SH-SY5Y (cell line): Measurements from ENCODE around the gene UNC13A.

Experiments used
- GATA2 ChIP-seq: IDR thresholded peaks from 2 replicates; pipeline ENCODE4 v1.6.1; 2011; ENCODE audit warnings: mild to moderate bottlenecking, low read depth, low read length
- GATA3 ChIP-seq: IDR thresholded peaks from 2 replicates; pipeline ENCODE4 v1.6.1; 2011; ENCODE audit warnings: low read depth, mild to moderate bottlenecking, low read length, moderate library complexity

Gene UNC13A

GRCh38 chr19:17641181-17641580 lies 47.0 kb downstream of the UNC13A start:
- TF ChIP-seq GATA2 (no peak), GATA3 (no peak)

GRCh38 chr19:17633700-17634099 lies 54.5 kb downstream of the UNC13A start:
- TF ChIP-seq GATA2, result no peak
- TF ChIP-seq GATA3, result no peak

GRCh38 chr19:17632577-17632976 lies 55.6 kb downstream of the UNC13A start:
- TF ChIP-seq GATA3 (no peak), GATA2 (no peak)

GRCh38 chr19:17629760-17630159 lies 58.4 kb downstream of the UNC13A start:
- TF ChIP-seq GATA2, result no peak
- TF ChIP-seq GATA3, result no peak

GRCh38 chr19:17627921-17628320 lies 60.2 kb downstream of the UNC13A start:
- no peak for TF ChIP-seq GATA2
- TF ChIP-seq GATA3, result no peak

- TF ChIP-seq GATA3, result no peak
- TF ChIP-seq GATA2, result no peak
Measured at GRCh38 chr19:17627161-17627560, 61.0 kb downstream of the UNC13A start.

- no peak for TF ChIP-seq GATA3
- TF ChIP-seq GATA2, result no peak
Measured at GRCh38 chr19:17626456-17627015, 61.6 kb downstream of the UNC13A start.

- TF ChIP-seq GATA3, result no peak
- no peak for TF ChIP-seq GATA2
Measured at GRCh38 chr19:17625980-17626379, 62.2 kb downstream of the UNC13A start.

- TF ChIP-seq GATA3 (no peak), GATA2 (no peak)
Measured at GRCh38 chr19:17625043-17625442, 63.1 kb downstream of the UNC13A start.

- TF ChIP-seq GATA2, result no peak
- no peak for TF ChIP-seq GATA3
Measured at GRCh38 chr19:17624314-17624991, 63.7 kb downstream of the UNC13A start.

- TF ChIP-seq GATA2 (no peak), GATA3 (no peak)
Measured at GRCh38 chr19:17623224-17623935, 64.8 kb downstream of the UNC13A start.

GRCh38 chr19:17620696-17621095 lies 67.5 kb downstream of the UNC13A start:
- TF ChIP-seq GATA2 (no peak), GATA3 (no peak)

GRCh38 chr19:17618936-17619335 lies 69.2 kb downstream of the UNC13A start:
- TF ChIP-seq GATA2 (no peak), GATA3 (no peak)

- no peak for TF ChIP-seq GATA2
Measured at GRCh38 chr19:17618281-17618903, 69.8 kb downstream of the UNC13A start.
